C4-2B (cell line): ENCODE data around the gene MRPS7.

Experiments used
- CTCF ChIP-seq: fragments of 450-650 bp; conservative IDR thresholded peaks from 2 replicates; pipeline ENCODE4 v1.5.1; 2017; ENCODE audit warnings: mild to moderate bottlenecking
- ZFX ChIP-seq: fragments of 450-650 bp; IDR thresholded peaks from 2 replicates; pipeline ENCODE4 v1.6.1; 2017

GRCh38 chr17:75271955-75272847 is 10.5 kb downstream of the MRPS7 start:
- no peak for TF ChIP-seq CTCF
- no peak for TF ChIP-seq ZFX
